GM20000 (cell line): ENCODE measurements around the gene SYNGR4.
A peak's percentile ranks its signal among the peaks of the same experiment; 100 is the strongest.

Source experiments
- DNase-seq: peaks from one replicate; pipeline ENCODE4 v3.0.0; 2012; ENCODE audit warnings: low spot score
- TF ChIP-seq, protein P1 (sequence below): IDR thresholded peaks from 2 replicates; pipeline ENCODE4 v1.5.1; 2012; ENCODE audit warnings: mild to moderate bottlenecking, control low read depth; ENCODE audit errors: extremely low read depth, missing control alignments

SYNGR4 gene

DNA sequence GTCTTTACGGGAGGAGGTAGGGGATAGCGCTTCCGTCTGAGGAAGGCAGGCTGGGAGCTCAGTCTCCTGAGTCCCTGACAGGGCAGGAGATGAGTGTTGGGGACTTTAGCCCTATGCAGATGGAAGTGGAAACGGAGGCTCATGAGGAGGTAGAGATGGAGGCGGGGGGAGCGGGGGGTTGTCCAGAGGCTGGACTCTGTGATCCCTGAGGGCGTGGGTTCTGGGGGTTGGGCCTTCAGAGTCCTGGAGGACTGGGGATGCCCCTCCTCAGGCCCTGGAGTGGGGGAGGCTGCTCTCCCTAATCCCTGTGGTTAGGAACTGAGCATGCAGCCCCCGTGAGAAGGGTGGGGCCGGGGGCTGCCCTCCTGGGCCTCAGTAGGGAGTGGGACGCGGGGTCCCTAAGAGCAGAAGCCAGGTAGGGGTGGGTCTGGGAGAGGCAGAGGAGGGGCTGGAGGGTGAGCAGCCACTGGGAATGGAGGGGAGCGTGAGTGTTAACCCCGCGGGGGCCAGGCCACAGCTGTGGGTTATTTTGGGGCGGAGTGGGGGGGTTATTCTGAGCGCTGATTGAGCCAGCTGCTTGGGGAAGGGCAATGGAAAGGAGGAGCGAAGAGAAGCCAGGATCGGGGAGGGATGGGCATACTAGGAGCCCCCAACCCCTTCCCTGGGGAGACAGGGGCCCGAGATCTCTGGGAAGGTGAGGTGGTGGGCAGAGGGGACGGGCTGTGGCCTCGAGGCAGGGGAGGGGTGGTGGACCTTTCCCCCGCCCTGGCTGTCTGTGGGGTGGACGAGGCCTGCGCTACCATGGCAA is 32.1 kb downstream of the SYNGR4 start:
- DNase-seq = no peak
- TF ChIP-seq, protein P1, sequence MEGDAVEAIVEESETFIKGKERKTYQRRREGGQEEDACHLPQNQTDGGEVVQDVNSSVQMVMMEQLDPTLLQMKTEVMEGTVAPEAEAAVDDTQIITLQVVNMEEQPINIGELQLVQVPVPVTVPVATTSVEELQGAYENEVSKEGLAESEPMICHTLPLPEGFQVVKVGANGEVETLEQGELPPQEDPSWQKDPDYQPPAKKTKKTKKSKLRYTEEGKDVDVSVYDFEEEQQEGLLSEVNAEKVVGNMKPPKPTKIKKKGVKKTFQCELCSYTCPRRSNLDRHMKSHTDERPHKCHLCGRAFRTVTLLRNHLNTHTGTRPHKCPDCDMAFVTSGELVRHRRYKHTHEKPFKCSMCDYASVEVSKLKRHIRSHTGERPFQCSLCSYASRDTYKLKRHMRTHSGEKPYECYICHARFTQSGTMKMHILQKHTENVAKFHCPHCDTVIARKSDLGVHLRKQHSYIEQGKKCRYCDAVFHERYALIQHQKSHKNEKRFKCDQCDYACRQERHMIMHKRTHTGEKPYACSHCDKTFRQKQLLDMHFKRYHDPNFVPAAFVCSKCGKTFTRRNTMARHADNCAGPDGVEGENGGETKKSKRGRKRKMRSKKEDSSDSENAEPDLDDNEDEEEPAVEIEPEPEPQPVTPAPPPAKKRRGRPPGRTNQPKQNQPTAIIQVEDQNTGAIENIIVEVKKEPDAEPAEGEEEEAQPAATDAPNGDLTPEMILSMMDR = no peak

DNA sequence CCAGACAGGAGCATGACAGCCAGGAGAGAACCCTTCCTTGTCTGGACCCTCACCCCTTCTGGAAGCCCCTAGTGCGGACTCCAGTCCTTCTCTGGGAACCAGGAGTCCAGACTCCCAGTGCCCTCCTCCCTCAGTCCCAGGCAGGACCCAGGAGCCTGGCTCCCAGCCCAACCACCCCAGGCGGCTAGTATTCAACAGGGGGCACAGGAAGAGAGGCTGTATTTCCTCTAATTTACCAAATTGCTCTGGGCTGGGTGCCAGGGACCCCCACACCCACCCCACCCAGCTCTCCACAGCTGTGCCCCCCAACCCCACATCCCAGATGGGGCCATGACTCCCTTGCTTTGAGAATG is 32.6 kb downstream of the SYNGR4 start:
- DNase-seq = no peak
- TF ChIP-seq, protein P1 = no peak

DNA sequence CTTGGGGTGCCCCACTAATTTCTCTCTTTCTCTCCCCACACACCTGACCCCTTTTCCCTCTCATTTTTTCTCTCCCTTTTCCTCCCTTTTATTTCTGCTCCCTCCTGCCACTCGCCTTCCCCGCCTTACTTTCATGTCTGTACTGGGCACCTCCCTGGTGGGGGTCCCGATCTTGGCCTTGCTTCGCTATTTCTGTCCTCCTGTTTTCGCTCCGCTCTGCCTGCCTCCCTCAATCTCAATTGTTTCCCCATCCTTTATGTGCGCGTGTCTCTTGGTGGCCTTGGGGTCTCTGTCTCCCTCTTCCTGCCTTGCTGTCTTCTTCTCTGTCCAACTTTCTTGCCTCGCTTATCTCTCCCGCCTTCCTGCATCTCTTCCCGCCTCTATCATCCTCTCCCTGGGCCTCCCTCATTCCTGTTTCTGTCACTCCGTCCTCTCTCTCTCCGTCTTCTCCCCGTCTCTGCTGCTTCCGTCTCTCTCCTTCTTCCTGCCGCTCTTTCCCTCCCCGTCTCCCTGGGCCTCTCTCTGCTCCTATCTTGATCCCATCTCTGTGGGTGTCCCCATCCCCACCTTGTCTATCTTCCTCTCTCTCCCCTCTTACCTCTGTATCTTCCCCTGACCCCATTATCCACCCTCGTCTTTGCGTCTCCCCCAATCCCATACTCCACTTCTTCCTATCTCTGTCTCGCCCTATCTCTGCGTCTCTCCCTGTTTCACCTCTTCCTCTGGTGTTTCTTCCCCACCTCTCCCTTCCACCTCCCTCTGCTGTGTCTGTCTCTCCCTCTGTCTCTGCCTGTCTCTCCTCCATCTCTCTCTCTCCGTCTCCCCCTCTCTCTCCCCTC is 33.3 kb downstream of the SYNGR4 start:
- no peak for DNase-seq
- TF ChIP-seq, protein P1 = no peak

DNA sequence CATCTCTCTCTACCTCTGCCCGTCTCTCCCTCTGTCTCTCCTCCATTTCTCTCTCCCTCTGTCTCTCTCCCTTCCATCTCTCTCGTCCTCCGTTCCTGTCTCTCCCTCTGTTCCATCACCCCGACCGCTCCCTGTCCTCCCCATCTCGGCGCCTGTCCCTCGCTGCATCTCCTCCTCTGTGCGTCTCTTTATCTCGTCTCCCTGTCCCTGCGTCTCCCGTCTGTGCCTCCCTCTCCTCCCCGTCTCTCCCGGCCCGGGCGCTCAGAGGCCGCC is 33.9 kb downstream of the SYNGR4 start:
- DNase-seq = no peak
- TF ChIP-seq, protein P1 = no peak

DNA sequence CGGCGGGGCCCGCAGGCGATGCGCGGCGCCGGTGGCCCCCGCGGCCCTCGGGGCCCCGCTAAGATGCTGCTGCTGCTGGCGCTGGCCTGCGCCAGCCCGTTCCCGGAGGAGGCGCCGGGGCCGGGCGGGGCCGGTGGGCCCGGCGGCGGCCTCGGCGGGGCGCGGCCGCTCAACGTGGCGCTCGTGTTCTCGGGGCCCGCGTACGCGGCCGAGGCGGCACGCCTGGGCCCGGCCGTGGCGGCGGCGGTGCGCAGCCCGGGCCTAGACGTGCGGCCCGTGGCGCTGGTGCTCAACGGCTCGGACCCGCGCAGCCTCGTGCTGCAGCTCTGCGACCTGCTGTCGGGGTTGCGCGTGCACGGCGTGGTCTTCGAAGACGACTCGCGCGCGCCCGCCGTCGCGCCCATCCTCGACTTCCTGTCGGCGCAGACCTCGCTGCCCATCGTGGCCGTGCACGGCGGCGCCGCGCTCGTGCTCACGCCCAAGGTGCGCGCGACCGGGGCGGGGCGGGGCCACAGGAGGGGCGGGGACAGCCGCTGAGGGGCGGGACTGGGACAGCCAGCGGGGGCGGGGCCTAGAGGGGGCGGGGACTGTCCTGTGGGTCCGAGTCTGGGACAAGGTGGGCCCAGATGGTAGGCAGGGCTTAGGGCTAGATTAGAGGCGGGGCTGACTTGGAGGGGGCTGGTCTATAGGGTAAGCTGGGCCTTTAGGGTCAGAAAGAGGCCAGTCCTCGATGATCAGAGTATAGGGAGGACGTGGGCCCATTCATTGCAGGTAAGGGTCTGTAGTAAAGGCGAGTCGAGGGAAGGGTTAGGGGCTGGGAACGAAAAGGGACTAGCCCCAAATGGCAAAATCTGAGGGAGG is 34.4 kb downstream of the SYNGR4 start:
- peak; percentile 94 for DNase-seq
- TF ChIP-seq, protein P1 = no peak

DNA sequence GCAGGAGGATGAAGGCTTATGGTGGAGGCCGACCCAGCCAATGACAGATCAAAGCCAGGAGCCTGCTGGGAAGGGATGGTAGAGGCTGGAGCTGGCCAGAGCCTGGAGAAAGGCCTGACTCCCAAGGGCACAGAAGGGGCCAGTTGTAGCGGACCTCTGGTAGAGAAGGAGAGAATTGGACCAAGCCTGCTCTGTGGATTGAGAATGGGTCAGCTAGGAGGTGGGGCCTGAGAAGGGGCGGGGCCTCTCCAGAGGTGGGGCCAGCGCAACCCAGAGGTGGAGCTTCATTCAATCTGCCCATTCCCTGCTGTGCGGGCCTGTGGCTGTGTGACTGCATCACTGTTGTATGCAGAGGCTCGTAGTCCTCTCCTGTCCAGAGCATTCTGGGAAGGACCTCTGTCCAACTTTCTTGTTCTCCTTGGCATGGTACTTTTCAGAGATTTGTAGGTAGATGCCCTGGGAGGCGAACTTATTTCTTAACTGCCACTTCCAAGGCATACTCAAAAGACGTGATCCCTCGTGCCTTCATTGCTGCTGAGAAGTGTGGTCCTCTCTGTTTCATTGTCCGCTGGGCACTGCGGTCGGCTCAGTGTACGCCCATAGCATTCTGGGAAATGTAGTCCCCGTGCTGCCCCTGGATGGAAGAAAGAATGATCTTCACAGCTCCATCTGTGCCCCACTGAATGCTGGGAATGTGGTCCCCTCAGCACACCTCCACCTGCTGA is 36.0 kb downstream of the SYNGR4 start:
- DNase-seq = peak; percentile 50
- TF ChIP-seq, protein P1 = no peak
